Bone marrow (tissue), 2 donors: ENCODE results near the gene PHKG2.
"Not testable (repeated sequence)": the region's sequence is repeated elsewhere in the genome, so short reads cannot be mapped to it uniquely, and the experiment has no call there.

ENCODE experiments used
- DNase-seq, 2 donors: peaks; one replicate each; lab custom pipeline; 2025; lab: John Stamatoyannopoulos, UW

Gene PHKG2

GRCh38 chr16:30747799-30748633, at the start of gene PHKG2:
TSS of gene PHKG2 (plus strand) at chr16:30748425. CDS start at chr16:30748821, 396 bp downstream.
- peak; percentile 73 to 98 for DNase-seq

- DNase-seq = peak; percentile 60 to 78
These were observed 49.2 kb upstream of the PHKG2 start, which contains the start of gene SRCAP for GRCh38 chr16:30698816-30699614. TSS of gene SRCAP (plus strand) at chr16:30699171. CDS start at chr16:30700825, 1,654 bp downstream.

GRCh38 chr16:30699615-30700099, 48.6 kb upstream of the PHKG2 start:
- no peak for DNase-seq

- DNase-seq = no peak
These were observed 47.7 kb upstream of the PHKG2 start for GRCh38 chr16:30700491-30700890.

GRCh38 chr16:30700971-30701370, 47.3 kb upstream of the PHKG2 start:
- no peak for DNase-seq

GRCh38 chr16:30703071-30703470, 45.2 kb upstream of the PHKG2 start:
- not testable (repeated sequence) for DNase-seq

GRCh38 chr16:30703971-30704370, 44.3 kb upstream of the PHKG2 start:
- DNase-seq = no peak

- no peak for DNase-seq
These were observed 42.2 kb upstream of the PHKG2 start for GRCh38 chr16:30706046-30706445.

GRCh38 chr16:30710971-30711370, 37.3 kb upstream of the PHKG2 start:
- DNase-seq = no peak

GRCh38 chr16:30711712-30712111, 36.5 kb upstream of the PHKG2 start:
- DNase-seq = no peak

GRCh38 chr16:30715750-30716445, 32.3 kb upstream of the PHKG2 start:
- peak; percentile 5 to 69 for DNase-seq

GRCh38 chr16:30720086-30720485, 28.1 kb upstream of the PHKG2 start:
- no peak for DNase-seq

- no peak for DNase-seq
These were observed 27.5 kb upstream of the PHKG2 start for GRCh38 chr16:30720694-30721093.

- no peak for DNase-seq
These were observed 27.1 kb upstream of the PHKG2 start for GRCh38 chr16:30721167-30721566.

GRCh38 chr16:30721606-30722005, 26.6 kb upstream of the PHKG2 start:
- no peak for DNase-seq

- no peak for DNase-seq
These were observed 25.8 kb upstream of the PHKG2 start for GRCh38 chr16:30722443-30722842.

GRCh38 chr16:30722916-30723315, 25.3 kb upstream of the PHKG2 start:
- no peak for DNase-seq

GRCh38 chr16:30723725-30724355, 24.4 kb upstream of the PHKG2 start:
- no peak for DNase-seq

- peak; percentile 5 for DNase-seq
These were observed 23.4 kb upstream of the PHKG2 start for GRCh38 chr16:30724641-30725417.

GRCh38 chr16:30725418-30725792, 22.8 kb upstream of the PHKG2 start:
- DNase-seq = no peak

GRCh38 chr16:30728321-30728720, 19.9 kb upstream of the PHKG2 start:
- no peak for DNase-seq
